ENCODE results near the gene WFDC2. TPM values are rescaled to one million over a fixed set of nuclear protein-coding genes. Genes with fewer than 3 reads are reported as not detected.

Gene WFDC2
- total and polyA plus RNA-seq, 7 donors = 0.22 to 0.74 (median 0.38) TPM; not detected in 3

GRCh38 chr20:45433316-45433715 is 36.2 kb upstream of the WFDC2 start:
- 21 to 25% (median 21%) methylated on average over 3 of the region's 3 CpGs for WGBS, 3 donors
- no peak for TF ChIP-seq CTCF (IDR thresholded peaks at IDR 0.05)
- ATAC-seq = peak in 2 of 4 donors; percentile 54 to 55
- peak; percentile 32 to 69 for DNase-seq
- Histone ChIP-seq H3K27ac (no peak overlapping the region), H3K9me3 (no peaks in the 10 kb centered on the region), H3K4me1 (peaks cover 7% of the 10 kb centered on the region), H3K36me3 (ENCODE audit: insufficient read depth in 1 of 2, low read depth in 1 of 2) (no peaks in the 10 kb centered on the region), H3K27me3 (ENCODE audit: insufficient read depth in 3 of 3, low read length in 2 of 3) (no peaks in the 10 kb centered on the region), H3K4me3 (no peak overlapping the region)
- intact Hi-C loops (cut with DNase I) = no loop called here

GRCh38 chr20:45433976-45434375 is 35.6 kb upstream of the WFDC2 start:
- Histone ChIP-seq H3K4me3 (no peak overlapping the region), H3K27ac (no peak overlapping the region), H3K4me1 (peaks cover 7% of the 10 kb centered on the region), H3K9me3 (no peaks in the 10 kb centered on the region), H3K36me3 (ENCODE audit: insufficient read depth in 1 of 2, low read depth in 1 of 2) (no peaks in the 10 kb centered on the region), H3K27me3 (ENCODE audit: insufficient read depth in 3 of 3, low read length in 2 of 3) (no peaks in the 10 kb centered on the region)
- intact Hi-C loops (cut with DNase I) = no loop called here
- TF ChIP-seq CTCF (IDR thresholded peaks at IDR 0.05) = no peak
- WGBS, 3 donors = 91 to 92% (median 91%) methylated on average over 4 of the region's 4 CpGs
- ATAC-seq (no peak), DNase-seq (no peak)

- 9 to 11% (median 10%) methylated on average over 33 of the region's 33 CpGs for WGBS, 3 donors
- Histone ChIP-seq H3K4me1 (peaks cover 7% of the 10 kb centered on the region), H3K27me3 (ENCODE audit: insufficient read depth in 3 of 3, low read length in 2 of 3) (no peaks in the 10 kb centered on the region), H3K27ac (peak overlapping the region; percentile 72), H3K4me3 (peak overlapping the region; percentile 83), H3K36me3 (ENCODE audit: insufficient read depth in 1 of 2, low read depth in 1 of 2) (no peaks in the 10 kb centered on the region), H3K9me3 (no peaks in the 10 kb centered on the region)
- TF ChIP-seq CTCF (IDR thresholded peaks at IDR 0.05) = peak; percentile 97
- DNase-seq (peak; percentile 89 to 94), ATAC-seq (peak; percentile 99 to 100 (median 99))
- intact Hi-C loops (cut with DNase I) = loop anchor here (1.0 to 5.0 kb wide), 6 partner anchors 63 to 335 kb away; partner anchors contain the start of gene SYS1 (in 1 of the 2)
Observed at GRCh38 chr20:45436732-45437485, 32.6 kb upstream of the WFDC2 start.

- 76 to 82% (median 77%) methylated on average over 3 of the region's 3 CpGs for WGBS, 3 donors
- no peak for DNase-seq
- no peak overlapping the region for H3K4me3 ChIP-seq
Observed at GRCh38 chr20:45440424-45440823, 29.1 kb upstream of the WFDC2 start.

More at GRCh38 chr20:45440424-45440823, 29.1 kb upstream of the WFDC2 start:
- peaks cover 7% of the 10 kb centered on the region for H3K4me1 ChIP-seq
- H3K27me3 ChIP-seq (ENCODE audit: insufficient read depth in 3 of 3, low read length in 2 of 3) = peaks cover 0 to 5% (median 0%) of the 10 kb centered on the region in 3 donors
- no peak overlapping the region for H3K27ac ChIP-seq
- no peak for ATAC-seq
- H3K36me3 ChIP-seq (ENCODE audit: insufficient read depth in 1 of 2, low read depth in 1 of 2) = no peaks in the 10 kb centered on the region
- no peak for TF ChIP-seq CTCF (IDR thresholded peaks at IDR 0.05)
- intact Hi-C loops (cut with DNase I) = loop anchor here in 1 of 2 donors (10.0 kb wide), 1 partner anchor 334 kb away; no protein-coding TSS in a partner anchor
- no peaks in the 10 kb centered on the region for H3K9me3 ChIP-seq
